ENCODE data around the gene EHD3.

GRCh38 chr2:31246184-31246852 lies 12.4 kb downstream of the EHD3 start:
- TF ChIP-seq CTCF (IDR thresholded peaks at IDR 0.05): no peak
- TF ChIP-seq POLR2A (IDR thresholded peaks at IDR 0.05): no peak

Data from testis (tissue), 2 donors.